ENCODE measurements around the gene APLP2.

GRCh38 chr11:130068546-130068985, 1.1 kb upstream of the APLP2 start:
- TF ChIP-seq YY1 (IDR thresholded peaks at IDR 0.05; ENCODE audit: insufficient read depth, insufficient read length) (no peak), SUZ12 (IDR thresholded peaks at IDR 0.05; ENCODE audit: extremely low read depth, insufficient read depth, insufficient read length) (no peak), ZNF274 (IDR thresholded peaks at IDR 0.05; ENCODE audit: low read depth, low read length) (no peak)
